Panc1 (cell line): ENCODE results near the gene PACSIN1. TPM values are rescaled to one million over a fixed set of nuclear protein-coding genes. Genes with fewer than 3 reads are reported as not detected.

ENCODE experiments used
- ATAC-seq: fragments of 200-7000 bp; cut with Tn5 transposase; 2 replicates; pipeline ENCODE4 v1.9.1; 2020; ENCODE audit warnings: mild to moderate bottlenecking, moderate library complexity
- BruUV-seq: library from RNA; stranded (reverse); fragments of 400-500 nt; replicated peaks from 2 replicates; lab custom pipeline; 2021; lab: Mats Ljungman, UMichigan
- CTCF ChIA-PET: fragments of 300-600 bp; sonication (Branson Sonifier 250); formaldehyde crosslinking; loops from one replicate; lab custom pipeline; 2022; ENCODE audit warnings: antibody characterized with exemption; lab: Charles Lee
- POLR2A ChIA-PET: fragments of 300-600 bp; sonication (Branson Sonifier 250); formaldehyde crosslinking; loops from one replicate; lab custom pipeline; 2022; ENCODE audit warnings: antibody characterized with exemption; lab: Charles Lee
- DNase-seq: peaks from one replicate; pipeline ENCODE4 v3.0.0-alpha.2; 2010; ENCODE audit warnings: low read depth, low spot score
- H3K27ac ChIP-seq: 2 replicates; pipeline ENCODE4 v1.5.1; 2011; ENCODE audit warnings: mild to moderate bottlenecking, low read length, inconsistent platforms
- H3K27me3 ChIP-seq: fragments of 200-500 bp; sonication (Bioruptor generic); 2 replicates; pipeline ENCODE4 v1.6.0; 2014; ENCODE audit warnings: low read length, inconsistent platforms; ENCODE audit not compliant: control insufficient read depth, insufficient read depth
- H3K36me3 ChIP-seq: fragments of 200-500 bp; sonication (Bioruptor generic); 2 replicates; pipeline ENCODE4 v1.5.1; 2014; ENCODE audit warnings: inconsistent platforms, mild to moderate bottlenecking, low read length, moderate library complexity; ENCODE audit not compliant: control insufficient read depth, insufficient read depth
- H3K4me1 ChIP-seq: 2 replicates; pipeline ENCODE4 v1.5.1; 2011; ENCODE audit warnings: inconsistent platforms, mild to moderate bottlenecking, low read length, moderate library complexity; ENCODE audit not compliant: control insufficient read depth, insufficient read depth
- H3K4me3 ChIP-seq, 2 experiments: 2 replicates each; pipeline ENCODE4 v1.5.1; 2011 to 2012; ENCODE audit warnings: low read depth in 2 of 2, low read length in 2 of 2, mild to moderate bottlenecking in 2 of 2, inconsistent platforms in 1 of 2, moderate library complexity in 1 of 2
- H3K9me3 ChIP-seq: fragments of 200-500 bp; sonication (Bioruptor generic); 2 replicates; pipeline ENCODE4 v1.5.1; 2014; ENCODE audit warnings: low read depth, mild to moderate bottlenecking, inconsistent platforms, low read length, moderate library complexity; ENCODE audit not compliant: control insufficient read depth, insufficient read depth
- POLR2AphosphoS5 ChIP-seq: IDR thresholded peaks from 2 replicates; pipeline ENCODE4 v1.6.1; 2012; ENCODE audit warnings: mild to moderate bottlenecking, low read depth, low read length, moderate library complexity
- REST ChIP-seq, 2 experiments: IDR thresholded peaks; 2 replicates each; pipeline ENCODE4 v1.6.1; 2011 to 2012; ENCODE audit warnings: low read depth in 2 of 2, control low read depth in 1 of 2, low read length in 1 of 2, mild to moderate bottlenecking in 1 of 2, moderate library complexity in 1 of 2; ENCODE audit not compliant: insufficient read depth in 1 of 2
- SIN3A ChIP-seq: IDR thresholded peaks from 2 replicates; pipeline ENCODE4 v1.6.1; 2012; ENCODE audit warnings: low read depth, mild to moderate bottlenecking, low read length, moderate library complexity, borderline replicate concordance; ENCODE audit not compliant: insufficient read depth
- TCF7L2 ChIP-seq: IDR thresholded peaks from 2 replicates; pipeline ENCODE4 v1.6.1; 2011; ENCODE audit warnings: mild to moderate bottlenecking, low read depth, low read length, inconsistent platforms
- in situ Hi-C: cut with HindIII; loops from 2 replicates; pipeline ENCODE4 v1.10.0; 2016; ENCODE audit warnings: low sequenced_read_pairs, low pct_unique_long_range_greater_than_20kb
- intact Hi-C: fragments of 100-400 bp; cut with micrococcal nuclease; formaldehyde crosslinking; loops from one replicate; pipeline ENCODE4 v1.10.0; 2022; ENCODE audit not compliant: unreplicated experiment
- total RNA-seq: library from RNA; stranded (reverse); gene quantifications from one replicate; pipeline ENCODE4 v1.2.1, GENCODE V29; 2021; ENCODE audit not compliant: unreplicated experiment
- TF ChIP-seq, protein P1 (sequence below): fragments of 450-650 bp; IDR thresholded peaks from 2 replicates; pipeline ENCODE4 v1.5.1; 2017; ENCODE audit warnings: mild to moderate bottlenecking

PACSIN1 gene
- total RNA-seq, 1 experiment from 2014 or later = 0.18 TPM

GRCh38 chr6:34534656-34535055 lies 68.8 kb downstream of the PACSIN1 start:
- TF ChIP-seq POLR2AphosphoS5 = no peak
- TF ChIP-seq SIN3A = no peak
- no peak for TF ChIP-seq TCF7L2
- TF ChIP-seq REST (IDR thresholded peaks at IDR 0.05; ENCODE audit: insufficient read depth in 1 of 2, low read depth in 2 of 2, low read length in 1 of 2) = no peak
- TF ChIP-seq, protein P1, sequence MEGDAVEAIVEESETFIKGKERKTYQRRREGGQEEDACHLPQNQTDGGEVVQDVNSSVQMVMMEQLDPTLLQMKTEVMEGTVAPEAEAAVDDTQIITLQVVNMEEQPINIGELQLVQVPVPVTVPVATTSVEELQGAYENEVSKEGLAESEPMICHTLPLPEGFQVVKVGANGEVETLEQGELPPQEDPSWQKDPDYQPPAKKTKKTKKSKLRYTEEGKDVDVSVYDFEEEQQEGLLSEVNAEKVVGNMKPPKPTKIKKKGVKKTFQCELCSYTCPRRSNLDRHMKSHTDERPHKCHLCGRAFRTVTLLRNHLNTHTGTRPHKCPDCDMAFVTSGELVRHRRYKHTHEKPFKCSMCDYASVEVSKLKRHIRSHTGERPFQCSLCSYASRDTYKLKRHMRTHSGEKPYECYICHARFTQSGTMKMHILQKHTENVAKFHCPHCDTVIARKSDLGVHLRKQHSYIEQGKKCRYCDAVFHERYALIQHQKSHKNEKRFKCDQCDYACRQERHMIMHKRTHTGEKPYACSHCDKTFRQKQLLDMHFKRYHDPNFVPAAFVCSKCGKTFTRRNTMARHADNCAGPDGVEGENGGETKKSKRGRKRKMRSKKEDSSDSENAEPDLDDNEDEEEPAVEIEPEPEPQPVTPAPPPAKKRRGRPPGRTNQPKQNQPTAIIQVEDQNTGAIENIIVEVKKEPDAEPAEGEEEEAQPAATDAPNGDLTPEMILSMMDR = no peak
- no peak overlapping the region for H3K27ac ChIP-seq
- in situ Hi-C loops (no loop called here), intact Hi-C loops (no loop called here)
- no peak for DNase-seq
- H3K4me3 ChIP-seq = no peak overlapping the region
- BruUV-seq = no TSS peak
- H3K4me1 ChIP-seq = peaks cover 47% of the 10 kb centered on the region
- CTCF ChIA-PET = interaction anchor here (0.7 kb wide), 1 partner anchor 25 kb away, joined by 3 read pairs; no protein-coding TSS in a partner anchor
- no peaks in the 10 kb centered on the region for H3K27me3 ChIP-seq
- no peaks in the 10 kb centered on the region for H3K9me3 ChIP-seq
- POLR2A ChIA-PET = no interaction called here
- no peaks in the 10 kb centered on the region for H3K36me3 ChIP-seq
- no peak for ATAC-seq

GRCh38 chr6:34535199-34535598 lies 69.3 kb downstream of the PACSIN1 start:
- H3K27me3 ChIP-seq = no peaks in the 10 kb centered on the region
- TF ChIP-seq, protein P1 = no peak
- TF ChIP-seq SIN3A (no peak), POLR2AphosphoS5 (no peak), TCF7L2 (no peak), REST (IDR thresholded peaks at IDR 0.05; ENCODE audit: insufficient read depth in 1 of 2, low read depth in 2 of 2, low read length in 1 of 2) (no peak)
- DNase-seq (no peak), ATAC-seq (no peak)
- peak overlapping the region; percentile 46; the same call in 1 of the 2 replicates for H3K27ac ChIP-seq
- ChIA-PET CTCF (interaction anchor here (0.7 kb wide), 1 partner anchor 25 kb away, joined by 3 read pairs; no protein-coding TSS in a partner anchor), POLR2A (no interaction called here)
- H3K4me3 ChIP-seq = no peak overlapping the region
- peaks cover 42% of the 10 kb centered on the region for H3K4me1 ChIP-seq
- H3K36me3 ChIP-seq = no peaks in the 10 kb centered on the region
- H3K9me3 ChIP-seq = no peaks in the 10 kb centered on the region
- intact Hi-C loops (no loop called here), in situ Hi-C loops (no loop called here)
- BruUV-seq = no TSS peak
